H1 (cell line): ENCODE measurements around the gene CMSS1. TPM values are rescaled to one million over a fixed set of nuclear protein-coding genes. Genes with fewer than 3 reads are reported as not detected.

Source experiments
- CHD7 ChIP-seq: fragments of 300-600 bp; sonication (generic); IDR thresholded peaks from 2 replicates; pipeline ENCODE4 v1.7.1; 2012; ENCODE audit warnings: low read length, moderate library complexity, mild to moderate bottlenecking, inconsistent platforms; ENCODE audit not compliant: insufficient replicate concordance
- EP300 ChIP-seq, 2 experiments: IDR thresholded peaks; 1 replicate in 1 of 2; 2 replicates in 1 of 2; pipeline ENCODE4 v1.6.1; 2011 to 2012; ENCODE audit warnings: low read depth in 2 of 2, low read length in 2 of 2, mild to moderate bottlenecking in 2 of 2, borderline replicate concordance in 1 of 2, inconsistent platforms in 1 of 2, moderate library complexity in 1 of 2
- HDAC6 ChIP-seq: IDR thresholded peaks from one replicate; pipeline ENCODE4 v1.7.1; 2012; ENCODE audit warnings: low read depth, mild to moderate bottlenecking, inconsistent platforms, low read length, moderate library complexity
- PHF8 ChIP-seq: fragments of 200-600 bp; sonication (generic); conservative IDR thresholded peaks from 2 replicates; pipeline ENCODE4 v1.7.1; 2012; ENCODE audit warnings: low read depth, mild to moderate bottlenecking, inconsistent platforms, low read length, moderate library complexity
- SIX5 ChIP-seq: IDR thresholded peaks from 2 replicates; pipeline ENCODE4 v1.6.1; 2011; ENCODE audit warnings: mild to moderate bottlenecking, low read depth, low read length
- TEAD4 ChIP-seq: IDR thresholded peaks from 2 replicates; pipeline ENCODE4 v1.6.1; 2012; ENCODE audit warnings: low read depth, low read length, inconsistent platforms, mixed read lengths
- polyA plus RNA-seq, 7 experiments: library from polyadenylated mRNA; depleted of rRNA in 3 of 7; stranded (reverse) in 5 of 7; unstranded in 2 of 7; fragments of >200 nt in 5 of 7; fragments of 200-250 nt in 2 of 7; gene quantifications; 1 replicate in 5 of 7; 2 replicates in 1 of 7; 4 replicates in 1 of 7; pipeline versions ENCODE4 v1.2.1 to v1.2.3, GENCODE V29; 2011 to 2013; ENCODE audit warnings: missing spikeins in 2 of 7, mixed read lengths in 2 of 7
- total RNA-seq: library from RNA; stranded (reverse); fragmentation: NEBNext Ultra II Directional; extraction: Animal tissue kit (Norgen Biotek cat#: 25700); gene quantifications from 2 replicates; pipeline ENCODE4 v1.2.1, GENCODE V29; 2021

CMSS1 gene
- total and polyA plus RNA-seq, 2 of the 8 experiments (the other 6 are each of a cell fraction or from before 2014, with no cell fraction given), result 15.2 to 75.1 TPM

- TF ChIP-seq CHD7 (no peak), EP300 (IDR thresholded peaks at IDR 0.05; ENCODE audit: borderline replicate concordance in 1 of 2, low read depth in 2 of 2, low read length in 2 of 2) (no peak), HDAC6 (no peak), PHF8 (no peak), SIX5 (no peak), TEAD4 (no peak)
Observed at GRCh38 chr3:99997293-99997692, 179.6 kb downstream of the CMSS1 start (continued).
